Occipital lobe (tissue), 2 donors: ENCODE results near the gene EGR4. TPM values are rescaled to one million over a fixed set of nuclear protein-coding genes. Genes with fewer than 3 reads are reported as not detected.
A peak's percentile ranks its signal among the peaks of the same experiment; 100 is the strongest.

ENCODE experiments used
- DNase-seq: peaks from one replicate; lab custom pipeline; 2025; lab: John Stamatoyannopoulos, UW
- total RNA-seq: library from RNA; depleted of rRNA; stranded (reverse); fragments of >200 nt; gene quantifications from one replicate; pipeline ENCODE4 v1.2.3, GENCODE V29; 2014

EGR4 gene
- total RNA-seq, 1 donor from 2014 or later: not detected

DNA sequence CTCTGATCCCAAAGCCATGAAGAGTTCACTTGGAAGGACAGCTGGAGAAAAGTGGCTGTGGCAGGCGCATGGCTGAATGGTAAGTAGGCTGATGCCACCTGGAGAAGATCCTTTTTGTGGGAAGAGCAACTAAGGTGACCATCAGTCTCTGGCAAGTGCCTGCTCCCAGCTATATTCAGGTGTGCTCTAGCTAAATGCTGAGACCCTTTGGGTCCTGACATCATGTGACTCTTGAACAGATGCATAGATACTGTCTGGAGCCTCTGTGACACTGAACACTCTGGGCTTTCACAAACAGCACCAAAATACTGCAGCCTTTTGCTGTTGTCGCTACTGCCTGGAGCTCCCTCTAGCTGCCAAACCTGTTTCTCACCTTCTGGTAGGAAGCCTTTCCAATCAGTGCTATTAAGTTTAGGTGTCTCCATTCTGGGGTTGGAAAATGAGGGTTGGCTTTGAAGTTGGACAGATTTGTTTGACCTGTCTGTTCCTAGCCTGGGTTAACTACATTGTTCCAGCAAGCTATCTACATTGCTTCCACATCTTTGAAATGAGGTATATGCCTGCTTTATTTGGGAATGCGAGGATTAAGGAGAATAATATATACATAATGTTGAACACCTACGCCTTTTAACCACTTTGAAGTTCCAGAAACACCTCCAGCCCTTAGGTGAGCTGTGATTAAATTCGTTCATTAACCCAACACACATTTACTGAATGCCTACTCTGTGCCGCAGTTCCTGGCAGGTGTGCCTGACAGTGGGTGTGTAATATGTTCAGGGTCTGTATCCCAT lies 3.1 kb downstream of the EGR4 start:
- DNase-seq: no peak

DNA sequence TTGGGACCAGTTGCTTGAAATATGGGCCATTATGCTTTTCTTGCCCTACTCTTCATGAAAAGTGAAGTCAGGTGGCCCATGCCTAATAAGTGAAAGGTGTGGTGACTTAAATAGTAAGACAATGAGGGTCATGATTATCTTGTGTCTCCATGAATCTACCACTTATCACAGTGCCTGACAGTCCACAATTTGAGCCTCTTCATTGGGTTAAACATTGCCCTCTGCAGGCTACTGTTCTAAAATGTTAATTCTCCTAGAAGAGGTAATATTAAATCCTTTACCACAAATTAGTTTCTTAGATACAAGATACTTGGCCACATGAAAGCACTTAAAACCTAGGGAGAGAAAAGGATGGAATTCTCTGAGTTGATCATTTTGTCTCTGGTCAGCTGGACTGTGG lies 4.0 kb downstream of the EGR4 start:
- DNase-seq: no peak

DNA sequence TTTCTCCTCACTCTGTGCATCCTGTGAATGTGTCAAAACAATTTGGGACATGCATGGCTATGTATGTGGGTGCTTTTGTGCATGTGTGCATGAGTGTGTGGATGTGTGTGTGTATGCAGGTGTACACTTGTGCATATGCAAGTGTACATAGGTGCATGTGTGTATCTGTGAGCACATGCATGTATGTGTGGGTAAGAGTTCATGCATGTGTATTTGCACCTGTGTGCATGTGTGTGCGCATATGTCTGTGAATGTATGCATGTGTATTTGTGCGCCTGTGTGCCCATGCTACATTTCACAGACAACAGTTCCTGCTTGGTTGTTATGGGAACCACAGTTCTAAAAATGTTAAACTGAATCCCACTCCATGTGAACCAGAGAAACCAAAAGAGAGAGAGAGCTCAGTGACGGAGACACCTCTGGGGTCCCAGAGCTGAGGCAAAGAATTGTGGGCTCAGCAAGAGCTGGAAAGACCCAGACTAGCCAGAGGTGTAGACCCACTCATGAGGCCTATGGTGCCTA lies 7.2 kb downstream of the EGR4 start:
- no peak for DNase-seq

GRCh38 chr2:73285159-73285739 lies 8.1 kb downstream of the EGR4 start:
- DNase-seq: no peak

DNA sequence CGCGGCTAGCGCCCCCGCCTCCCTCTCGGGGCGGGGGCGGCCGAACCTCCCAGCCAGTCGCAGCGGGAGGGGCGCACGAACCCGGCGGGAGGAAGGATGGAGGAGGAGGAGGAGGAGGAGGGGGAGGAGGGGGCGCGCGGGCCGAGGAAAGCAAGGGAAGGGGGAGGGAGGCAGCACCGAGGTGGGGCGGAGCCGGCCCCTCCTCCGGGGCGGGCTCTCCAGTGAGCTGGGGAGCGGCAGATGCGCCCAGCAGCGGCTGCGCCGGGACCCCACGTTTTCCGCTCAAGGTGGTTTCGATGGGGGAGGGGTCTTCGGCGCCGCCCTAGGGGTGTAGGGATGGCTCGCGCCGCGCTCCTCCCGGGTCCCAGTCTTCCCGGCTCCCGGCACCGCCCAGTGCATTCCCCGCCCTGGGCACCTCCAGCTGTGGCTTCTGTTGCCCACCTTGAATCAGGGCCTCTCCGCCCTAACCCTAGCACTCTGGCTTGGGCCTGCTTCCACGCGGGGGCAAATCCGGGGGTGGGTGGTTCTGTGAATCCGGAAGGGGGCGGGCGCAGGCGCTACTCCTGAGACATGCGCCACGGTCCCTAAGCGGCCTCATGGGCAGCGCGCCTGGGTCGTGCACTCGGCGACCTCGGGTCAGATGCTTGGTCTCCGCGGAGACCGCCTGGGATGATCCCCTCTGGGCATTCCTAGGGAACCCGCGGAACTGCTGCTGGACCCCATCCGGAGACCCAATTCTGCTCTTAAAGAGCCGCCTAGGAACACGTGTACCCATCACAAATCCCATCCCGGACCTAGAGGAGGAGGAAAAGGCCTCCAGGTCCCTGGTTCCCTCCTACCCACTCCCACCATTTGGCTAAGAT lies 8.8 kb downstream of the EGR4 start, which contains the start of gene FBXO41:
FBXO41 (minus strand) TSS at position 183 of the 863 bp plus-strand sequence. CDS start 14,848 bp downstream, outside the sequence.
- no peak for DNase-seq

DNA sequence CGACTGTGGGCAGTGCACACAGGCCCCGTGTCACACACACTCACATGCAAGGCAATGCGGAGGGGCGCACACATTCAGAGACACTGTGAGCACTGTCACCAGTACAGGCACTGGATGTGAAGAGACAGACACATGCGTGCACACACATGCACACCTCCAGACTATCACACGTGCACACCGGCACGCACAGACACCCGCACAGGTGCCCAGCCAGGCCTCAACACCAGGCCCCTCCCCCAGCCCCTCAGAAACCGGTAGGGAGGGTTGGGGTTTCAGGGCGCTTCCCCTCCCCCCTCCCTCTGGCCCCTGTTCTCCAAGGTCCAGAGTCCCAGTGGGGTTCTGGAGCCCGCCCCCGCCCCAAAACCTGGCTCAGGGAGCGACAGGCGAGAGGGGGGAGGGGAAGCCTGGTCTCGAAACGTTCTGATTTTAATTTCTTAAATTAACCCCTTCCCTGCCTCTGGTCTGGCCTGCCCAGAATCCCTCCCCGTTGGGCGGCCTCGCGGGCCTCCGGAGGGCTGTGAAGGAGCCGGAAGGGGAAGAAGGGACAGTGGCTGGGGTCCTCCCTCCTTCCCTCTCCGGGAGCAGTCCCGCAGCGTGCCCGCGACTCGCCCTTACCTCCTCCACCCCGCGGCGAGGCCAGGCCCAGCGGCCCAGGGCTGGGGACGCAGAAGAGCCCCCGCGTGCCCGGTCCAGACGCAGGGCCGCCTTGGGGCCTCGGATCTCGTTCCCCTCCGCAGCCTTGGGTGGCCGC lies 9.6 kb downstream of the EGR4 start:
- DNase-seq: no peak

DNA sequence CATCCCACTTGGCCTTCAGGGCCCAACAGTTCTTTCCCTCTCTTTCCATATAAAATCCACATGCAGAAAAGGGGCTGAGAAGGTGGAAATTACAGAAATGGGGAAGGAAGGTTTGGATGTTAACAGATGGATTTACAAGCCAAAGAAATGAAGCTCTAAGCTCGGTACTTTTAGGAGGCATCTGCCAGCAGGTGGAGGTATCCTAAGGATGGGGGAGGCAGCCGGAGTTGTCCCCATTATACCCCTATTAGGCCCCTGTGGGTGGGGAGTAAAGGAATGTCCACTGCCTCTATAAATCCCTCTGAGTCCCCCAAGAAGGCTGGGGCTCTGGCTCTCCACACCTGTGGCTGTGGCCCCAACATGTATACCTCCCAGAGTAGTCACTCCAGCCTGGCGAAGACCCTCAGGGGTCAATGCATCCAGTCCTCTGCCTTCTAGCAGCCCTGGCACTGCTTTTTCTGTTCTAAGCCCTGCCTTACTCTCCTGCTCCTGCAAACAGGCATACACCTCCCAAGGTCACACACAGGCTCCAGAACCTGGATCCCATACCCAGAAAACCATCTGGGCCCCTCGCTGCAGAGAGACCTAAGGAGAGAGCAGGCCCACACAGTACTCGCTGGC lies 10.3 kb downstream of the EGR4 start:
- DNase-seq: no peak

- no peak for DNase-seq
These were observed 12.1 kb downstream of the EGR4 start for GRCh38 chr2:73281244-73281643.

- no peak for DNase-seq
These were observed 13.5 kb downstream of the EGR4 start for GRCh38 chr2:73279852-73280251.

GRCh38 chr2:73272270-73272669 lies 21.1 kb downstream of the EGR4 start:
- DNase-seq: no peak

GRCh38 chr2:73269686-73270465 lies 23.5 kb downstream of the EGR4 start:
- DNase-seq: no peak

DNA sequence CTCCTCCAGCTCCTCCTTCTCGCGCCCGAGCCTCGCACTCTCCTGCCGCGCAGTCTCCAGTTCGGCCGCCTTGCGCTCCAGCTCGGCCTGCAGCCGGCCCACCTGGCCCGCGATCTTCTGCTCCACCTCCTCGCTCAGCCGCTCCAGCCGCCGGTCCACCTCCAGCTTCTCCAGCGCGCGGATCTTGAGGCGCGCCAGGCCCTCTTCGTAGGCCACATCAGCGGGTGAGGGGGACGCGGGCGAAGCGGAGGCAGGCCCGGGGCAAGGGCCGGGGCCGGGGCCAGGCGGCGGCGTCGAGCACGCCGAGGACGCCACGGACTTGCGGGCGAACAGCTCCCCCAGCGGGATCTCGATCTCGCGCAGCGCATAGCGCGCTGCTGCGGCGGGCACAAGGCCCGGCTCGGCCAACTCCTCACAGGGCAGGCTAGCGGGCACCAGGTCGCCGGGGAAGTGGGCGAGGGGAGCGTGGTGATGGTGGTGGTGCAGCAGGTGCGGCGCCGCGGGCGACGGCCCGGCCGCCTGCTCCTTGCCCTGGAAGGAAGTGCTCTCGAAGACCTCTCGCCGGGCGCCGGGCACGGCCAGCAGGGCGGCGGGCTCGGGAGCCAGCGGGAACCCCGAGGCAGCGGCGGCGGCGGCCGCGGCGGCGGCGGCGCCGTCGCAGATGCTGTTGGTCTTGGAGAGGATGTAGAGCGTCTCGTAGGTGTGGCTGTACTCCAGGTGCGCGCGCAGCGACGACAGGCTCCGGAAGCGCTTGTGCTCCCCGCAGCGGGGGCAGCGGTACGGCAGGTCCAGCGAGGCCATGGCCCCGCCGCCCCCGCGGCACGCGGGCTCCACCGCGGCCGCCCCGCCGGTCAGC lies 24.3 kb downstream of the EGR4 start:
- no peak for DNase-seq

DNA sequence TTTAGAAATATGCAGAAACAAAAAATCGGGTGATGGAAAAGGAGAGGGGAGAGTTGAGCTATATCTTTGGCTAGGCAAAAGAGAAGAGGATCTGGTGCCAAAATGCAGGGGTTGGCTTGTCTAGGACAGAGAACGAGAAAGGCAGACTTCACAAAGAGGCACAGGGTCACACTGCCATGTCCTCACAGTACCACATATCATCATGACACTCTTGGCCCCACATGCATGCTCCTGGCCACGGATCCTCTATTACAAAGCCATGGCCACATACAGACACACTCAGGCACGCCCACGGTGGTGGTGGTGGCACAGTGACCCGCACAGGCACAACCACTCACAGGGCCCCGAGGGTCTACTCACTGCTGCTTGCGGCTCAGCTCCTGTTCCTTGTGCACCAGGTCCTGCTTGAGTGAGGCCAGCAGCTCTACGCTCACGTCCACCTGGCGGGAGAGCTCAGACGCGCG lies 24.9 kb downstream of the EGR4 start:
- no peak for DNase-seq

DNA sequence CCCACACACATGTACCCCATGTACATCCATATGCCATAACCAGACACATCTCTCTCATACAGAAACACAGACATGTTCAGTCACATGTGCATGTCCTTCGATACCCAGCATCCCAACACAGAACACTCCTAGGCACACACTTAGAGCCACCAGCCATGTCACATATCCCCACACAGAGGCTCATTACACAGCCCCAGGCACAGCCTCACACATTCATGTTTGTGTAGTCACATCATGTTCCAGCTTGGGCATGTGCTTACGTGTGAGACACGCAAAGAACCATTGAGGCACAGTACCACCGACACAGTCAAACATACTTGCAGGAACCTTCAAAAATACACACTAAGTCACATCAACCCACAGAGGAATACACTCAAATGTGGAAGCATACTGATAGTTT lies 26.3 kb downstream of the EGR4 start:
- no peak for DNase-seq

GRCh38 chr2:73266061-73266901 lies 27.1 kb downstream of the EGR4 start:
- peak; percentile 64 for DNase-seq

DNA sequence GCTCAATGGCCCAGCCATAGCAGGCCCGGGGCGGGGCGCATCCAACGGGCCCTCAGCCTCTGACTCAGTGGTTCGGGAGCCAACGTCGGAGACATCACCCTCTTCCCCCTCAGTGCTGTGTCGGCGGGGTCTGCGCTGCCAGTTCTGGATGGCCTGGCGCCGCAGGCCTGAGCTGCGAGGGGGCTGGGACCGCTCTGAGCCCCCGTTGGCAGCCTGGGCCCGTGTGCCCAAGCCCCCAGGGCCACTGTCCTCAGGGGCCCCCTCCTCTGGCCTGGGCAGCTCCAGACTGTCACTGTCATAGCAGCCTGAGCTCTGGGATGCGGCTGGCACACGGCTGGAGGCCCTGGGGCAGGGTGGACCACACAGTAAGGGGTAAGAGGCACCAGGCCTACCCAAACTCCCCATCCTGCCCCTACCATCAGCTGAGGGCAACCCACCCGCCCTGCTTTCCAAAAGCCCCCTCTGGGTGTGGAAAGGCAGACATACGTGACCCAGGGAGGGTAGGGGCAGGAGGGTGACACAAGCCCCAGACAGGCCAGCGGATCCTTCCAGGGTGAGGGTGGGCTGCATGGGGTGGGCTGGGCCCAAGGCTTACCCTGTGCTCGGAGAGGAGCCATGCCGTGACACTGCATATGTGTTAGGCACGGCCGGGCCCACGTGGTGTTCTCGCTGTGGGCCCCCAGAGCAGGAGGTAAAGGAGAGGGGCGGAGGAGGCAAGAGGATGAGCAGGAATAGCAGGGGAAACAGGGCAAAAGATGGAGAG lies 27.9 kb downstream of the EGR4 start:
- no peak for DNase-seq

- no peak for DNase-seq
These were observed 28.6 kb downstream of the EGR4 start for GRCh38 chr2:73264783-73265182.
